Thoracic aorta (tissue), 2 donors: Measurements from ENCODE around the gene GSTA2. TPM values are rescaled to one million over a fixed set of nuclear protein-coding genes. Genes with fewer than 3 reads are reported as not detected.

Experiments used
- ATAC-seq: fragments of 150-250 bp; one replicate; pipeline ENCODE4 v1.8.0; 2017; ENCODE audit warnings: low read depth; ENCODE audit not compliant: insufficient number of reproducible peaks, low FRiP score
- DNase-seq: peaks from one replicate; pipeline ENCODE4 v3.0.0-alpha.2; 2020; ENCODE audit warnings: low spot score
- H3K27ac ChIP-seq, 2 donors: fragments of 200-600 bp; sonication (generic); 1 replicate in 1 of 2; 2 replicates in 1 of 2; pipeline ENCODE4 v1.5.1; 2016; ENCODE audit warnings: mild to moderate bottlenecking in 2 of 2, moderate library complexity in 2 of 2
- H3K27me3 ChIP-seq: fragments of 200-600 bp; sonication (generic); replicated peaks from 2 replicates; pipeline ENCODE4 v1.6.0; 2016; ENCODE audit warnings: mild to moderate bottlenecking; ENCODE audit not compliant: insufficient read depth
- H3K36me3 ChIP-seq: fragments of 200-600 bp; sonication (generic); one replicate; pipeline ENCODE4 v1.5.1; 2016
- H3K4me1 ChIP-seq, 2 donors: fragments of 200-600 bp; sonication (generic); 1 replicate in 1 of 2; 2 replicates in 1 of 2; pipeline versions ENCODE4 v1.5.1 to v1.6.0; 2016; ENCODE audit warnings: low read depth in 2 of 2, mild to moderate bottlenecking in 1 of 2; ENCODE audit not compliant: control insufficient read depth in 1 of 2
- H3K4me3 ChIP-seq: fragments of 200-600 bp; sonication (generic); 2 replicates; pipeline ENCODE4 v1.5.1; 2016; ENCODE audit warnings: mild to moderate bottlenecking
- H3K9me3 ChIP-seq: fragments of 200-600 bp; sonication (generic); 2 replicates; pipeline ENCODE4 v1.5.1; 2016
- total RNA-seq, 2 donors: library from RNA; depleted of rRNA; stranded (reverse); fragments of >200 nt; gene quantifications; one replicate each; pipeline versions ENCODE4 v1.1.0 to v1.2.3, GENCODE V29; 2016
- TF ChIP-seq, protein P1 (sequence below): fragments of 200-600 bp; sonication (generic); IDR thresholded peaks from one replicate; pipeline ENCODE4 v1.5.1; 2019; ENCODE audit warnings: antibody characterized with exemption

The GSTA2 gene
- total RNA-seq, 2 donors from 2014 or later, result not detected

DNA sequence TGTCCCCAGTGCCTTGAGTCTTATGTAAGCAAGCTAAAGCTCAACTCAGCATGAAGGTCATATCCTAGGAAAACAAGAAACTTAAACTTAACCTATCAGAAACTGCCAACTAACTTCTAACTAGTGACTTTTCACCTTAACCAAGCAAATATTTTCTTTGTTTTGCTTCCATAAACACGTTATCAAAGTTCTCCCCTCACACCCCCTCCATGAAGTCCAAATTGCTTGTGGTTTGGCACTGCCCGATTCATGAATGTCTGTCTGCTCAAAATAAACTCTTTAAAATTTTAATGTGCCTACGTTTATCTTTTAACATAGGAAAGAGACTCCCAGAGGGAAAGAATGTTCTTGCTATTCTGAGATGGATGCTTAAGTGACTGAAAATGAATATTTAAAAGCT is 34.9 kb downstream of the GSTA2 start:
- Histone ChIP-seq H3K36me3 (no peaks in the 10 kb centered on the region), H3K27me3 (no peaks in the 10 kb centered on the region), H3K4me1 (peaks cover 5 to 52% of the 10 kb centered on the region in 2 donors), H3K9me3 (no peaks in the 10 kb centered on the region), H3K4me3 (no peak overlapping the region), H3K27ac (peak overlapping the region; percentile 46 to 70)
- ATAC-seq (no peak), DNase-seq (no peak)
- TF ChIP-seq, protein P1, sequence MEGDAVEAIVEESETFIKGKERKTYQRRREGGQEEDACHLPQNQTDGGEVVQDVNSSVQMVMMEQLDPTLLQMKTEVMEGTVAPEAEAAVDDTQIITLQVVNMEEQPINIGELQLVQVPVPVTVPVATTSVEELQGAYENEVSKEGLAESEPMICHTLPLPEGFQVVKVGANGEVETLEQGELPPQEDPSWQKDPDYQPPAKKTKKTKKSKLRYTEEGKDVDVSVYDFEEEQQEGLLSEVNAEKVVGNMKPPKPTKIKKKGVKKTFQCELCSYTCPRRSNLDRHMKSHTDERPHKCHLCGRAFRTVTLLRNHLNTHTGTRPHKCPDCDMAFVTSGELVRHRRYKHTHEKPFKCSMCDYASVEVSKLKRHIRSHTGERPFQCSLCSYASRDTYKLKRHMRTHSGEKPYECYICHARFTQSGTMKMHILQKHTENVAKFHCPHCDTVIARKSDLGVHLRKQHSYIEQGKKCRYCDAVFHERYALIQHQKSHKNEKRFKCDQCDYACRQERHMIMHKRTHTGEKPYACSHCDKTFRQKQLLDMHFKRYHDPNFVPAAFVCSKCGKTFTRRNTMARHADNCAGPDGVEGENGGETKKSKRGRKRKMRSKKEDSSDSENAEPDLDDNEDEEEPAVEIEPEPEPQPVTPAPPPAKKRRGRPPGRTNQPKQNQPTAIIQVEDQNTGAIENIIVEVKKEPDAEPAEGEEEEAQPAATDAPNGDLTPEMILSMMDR, result no peak

DNA sequence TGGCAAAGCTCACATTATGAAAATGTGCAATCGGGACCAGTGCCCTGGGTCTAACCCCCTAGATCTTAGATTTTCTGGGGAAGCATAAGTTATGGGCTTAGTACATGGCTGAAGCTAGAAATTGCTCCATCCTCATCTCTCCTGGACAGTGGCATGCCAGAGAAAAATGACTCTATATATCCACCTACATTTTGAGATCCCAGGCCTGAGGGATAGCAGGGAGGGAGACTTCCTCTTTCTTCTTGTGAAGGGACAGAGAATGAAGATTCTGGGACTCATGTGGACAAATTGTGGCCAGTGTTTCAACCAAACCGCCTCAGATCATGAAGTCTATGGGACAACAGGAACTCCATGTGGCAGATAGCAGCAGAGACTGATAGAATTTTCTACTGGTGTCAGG is 35.4 kb downstream of the GSTA2 start:
- H3K36me3 ChIP-seq, result no peaks in the 10 kb centered on the region
- peaks cover 6 to 54% of the 10 kb centered on the region in 2 donors for H3K4me1 ChIP-seq
- H3K4me3 ChIP-seq, result no peak overlapping the region
- ATAC-seq (no peak), DNase-seq (no peak)
- H3K9me3 ChIP-seq, result no peaks in the 10 kb centered on the region
- TF ChIP-seq, protein P1, result no peak
- H3K27ac ChIP-seq, result peak overlapping the region; percentile 46 to 70
- H3K27me3 ChIP-seq, result no peaks in the 10 kb centered on the region

DNA sequence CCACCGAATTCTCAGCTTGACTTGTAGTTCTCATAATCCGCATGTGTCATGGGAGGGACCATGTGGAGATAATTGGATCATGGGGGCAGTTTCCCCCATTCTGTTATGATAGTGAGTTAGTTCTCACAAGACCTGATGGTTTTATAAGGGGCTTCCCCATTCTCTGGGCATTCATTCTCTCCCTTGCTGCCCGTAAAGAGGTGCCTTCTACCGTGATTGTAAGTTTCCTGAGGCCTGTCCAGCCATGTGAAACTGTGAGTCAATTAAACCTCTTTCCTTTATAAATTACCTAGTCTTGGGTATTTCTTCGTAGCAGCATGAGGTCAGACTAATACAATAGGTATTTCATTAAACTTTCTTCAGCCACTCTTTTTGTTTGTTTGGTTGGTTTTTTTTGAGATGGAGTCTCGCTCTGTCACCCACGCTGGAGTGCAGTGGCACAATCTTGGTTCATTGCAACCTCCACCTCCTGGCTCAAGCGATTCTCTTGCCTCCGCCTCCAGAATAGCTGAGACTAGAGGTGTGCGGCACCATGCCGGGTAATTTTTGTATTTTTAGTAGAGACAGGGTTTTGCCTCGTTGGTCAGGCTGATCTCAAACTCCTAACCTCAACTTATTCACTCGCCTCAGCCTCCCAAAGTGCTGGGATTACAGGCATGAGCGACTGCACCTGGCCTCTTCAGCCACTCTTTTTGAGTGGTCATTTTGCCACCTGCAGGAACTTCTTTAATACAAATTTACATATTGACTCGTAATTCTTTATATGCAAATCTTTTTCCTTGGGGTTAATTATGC is 36.3 kb downstream of the GSTA2 start:
- peaks cover 6 to 64% of the 10 kb centered on the region in 2 donors for H3K4me1 ChIP-seq
- no peaks in the 10 kb centered on the region for H3K36me3 ChIP-seq
- H3K9me3 ChIP-seq, result no peaks in the 10 kb centered on the region
- TF ChIP-seq, protein P1, result no peak
- DNase-seq (no peak), ATAC-seq (no peak)
- peak overlapping the region in 1 of 2 donors; percentile 8 for H3K27ac ChIP-seq
- H3K4me3 ChIP-seq, result no peak overlapping the region
- H3K27me3 ChIP-seq, result no peaks in the 10 kb centered on the region

DNA sequence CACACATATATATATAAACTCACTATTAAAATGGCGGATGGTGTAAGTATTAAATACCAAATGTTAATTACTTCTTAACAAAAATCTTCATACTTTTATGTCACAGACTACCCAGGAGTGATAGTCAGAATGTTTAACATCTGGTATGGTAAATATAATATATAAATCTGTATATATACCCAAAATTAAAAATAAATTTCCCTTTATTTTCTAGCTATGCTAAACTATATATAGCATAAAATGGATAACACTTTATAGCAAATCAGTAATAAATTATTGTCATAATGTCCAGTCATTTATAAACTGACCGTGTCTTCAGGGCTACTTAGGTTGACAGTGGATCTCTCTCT is 37.1 kb downstream of the GSTA2 start:
- no peak overlapping the region for H3K4me3 ChIP-seq
- H3K4me1 ChIP-seq, result peaks cover 6 to 66% of the 10 kb centered on the region in 2 donors
- H3K27me3 ChIP-seq, result no peaks in the 10 kb centered on the region
- H3K9me3 ChIP-seq, result no peaks in the 10 kb centered on the region
- ATAC-seq (no peak), DNase-seq (no peak)
- peak overlapping the region in 1 of 2 donors; percentile 8 for H3K27ac ChIP-seq
- H3K36me3 ChIP-seq, result no peaks in the 10 kb centered on the region
- TF ChIP-seq, protein P1, result no peak

DNA sequence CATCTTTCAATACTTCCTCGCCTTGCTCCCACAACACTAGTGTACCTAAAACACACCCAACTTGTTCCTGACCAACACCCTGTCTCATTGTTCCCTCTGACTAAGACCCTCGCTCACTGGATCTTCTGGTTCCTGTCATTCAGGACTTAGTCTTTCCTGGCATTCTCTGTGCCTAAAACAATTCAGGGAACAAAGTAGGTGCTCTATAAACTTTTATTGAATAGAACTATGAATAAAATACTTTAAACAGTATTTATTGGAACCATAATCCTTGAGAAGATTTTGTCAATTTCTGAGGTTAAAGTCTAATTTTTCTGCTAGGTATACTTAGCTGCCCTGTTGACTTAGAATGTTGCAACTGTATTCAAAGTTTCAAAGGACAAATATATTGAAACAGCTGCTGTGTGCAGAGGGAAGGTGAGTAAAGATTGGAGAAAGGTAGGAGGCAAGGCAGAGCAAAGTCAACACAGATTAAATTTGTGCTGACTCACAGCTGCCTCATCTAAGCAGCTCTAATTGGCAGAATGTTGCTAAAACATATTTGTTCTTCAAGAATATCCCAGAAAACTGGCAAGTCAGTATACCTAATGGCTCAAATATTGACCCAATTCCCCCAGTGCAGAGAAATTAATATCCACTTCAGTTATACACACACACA is 37.6 kb downstream of the GSTA2 start:
- no peak for ATAC-seq
- H3K4me3 ChIP-seq, result no peak overlapping the region
- H3K27me3 ChIP-seq, result no peaks in the 10 kb centered on the region
- no peaks in the 10 kb centered on the region for H3K9me3 ChIP-seq
- H3K36me3 ChIP-seq, result no peaks in the 10 kb centered on the region
- TF ChIP-seq, protein P1, result no peak
- no peak for DNase-seq
- H3K4me1 ChIP-seq, result peaks cover 6 to 66% of the 10 kb centered on the region in 2 donors
- H3K27ac ChIP-seq, result peak overlapping the region; percentile 45 to 63
